LNCaP clone FGC (cell line): ENCODE data around the gene COPZ1.

Experiments
- DNase-seq: peaks from one replicate; pipeline ENCODE4 v3.0.0-alpha.2; 2011; ENCODE audit warnings: low read depth
- H3K4me3 ChIP-seq: 2 replicates; pipeline ENCODE4 v1.5.1; 2011; ENCODE audit warnings: mild to moderate bottlenecking, low read depth, low read length, control low read depth
- CTCF ChIP-seq: IDR thresholded peaks from 2 replicates; pipeline ENCODE4 v1.5.1; 2012; ENCODE audit warnings: mild to moderate bottlenecking; ENCODE audit not compliant: control insufficient read depth, insufficient read depth; ENCODE audit errors: extremely low read depth

COPZ1 gene

GRCh38 chr12:54368709-54369596 is 44.0 kb downstream of the COPZ1 start:
- H3K4me3 ChIP-seq, result no peak overlapping the region

DNA sequence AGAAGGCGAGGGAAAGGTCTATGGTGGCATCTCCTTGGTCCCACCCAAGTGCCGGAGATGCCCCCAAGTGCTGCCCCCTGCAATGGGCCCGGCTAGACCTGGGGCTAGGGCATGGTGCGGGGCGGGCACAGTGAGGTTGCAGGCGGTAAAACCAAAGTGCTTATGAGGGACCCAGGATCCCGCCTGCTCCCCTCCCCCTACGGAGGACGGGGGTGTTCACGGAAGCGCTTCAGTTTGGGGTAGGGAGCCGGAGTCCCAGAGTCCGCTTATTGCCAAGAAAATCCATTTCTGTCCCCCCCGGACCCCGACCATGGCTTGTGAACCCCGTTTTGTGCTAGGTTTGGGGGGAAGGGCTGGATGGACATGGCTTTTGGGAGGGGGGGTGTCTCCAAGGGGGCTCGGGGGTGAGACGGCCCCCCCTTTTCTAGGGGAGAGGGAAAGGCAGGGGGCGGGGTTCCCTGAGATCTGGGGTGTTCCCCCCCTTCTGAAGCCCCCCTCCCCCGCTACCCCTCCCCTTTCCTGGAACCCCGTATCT is 44.7 kb downstream of the COPZ1 start:
- no peak overlapping the region for H3K4me3 ChIP-seq
- TF ChIP-seq CTCF, result no peak
- no peak for DNase-seq

More at GRCh38 chr12:54368709-54369596, 44.0 kb downstream of the COPZ1 start:
- no peak for DNase-seq
- peak; percentile 90 for TF ChIP-seq CTCF

DNA sequence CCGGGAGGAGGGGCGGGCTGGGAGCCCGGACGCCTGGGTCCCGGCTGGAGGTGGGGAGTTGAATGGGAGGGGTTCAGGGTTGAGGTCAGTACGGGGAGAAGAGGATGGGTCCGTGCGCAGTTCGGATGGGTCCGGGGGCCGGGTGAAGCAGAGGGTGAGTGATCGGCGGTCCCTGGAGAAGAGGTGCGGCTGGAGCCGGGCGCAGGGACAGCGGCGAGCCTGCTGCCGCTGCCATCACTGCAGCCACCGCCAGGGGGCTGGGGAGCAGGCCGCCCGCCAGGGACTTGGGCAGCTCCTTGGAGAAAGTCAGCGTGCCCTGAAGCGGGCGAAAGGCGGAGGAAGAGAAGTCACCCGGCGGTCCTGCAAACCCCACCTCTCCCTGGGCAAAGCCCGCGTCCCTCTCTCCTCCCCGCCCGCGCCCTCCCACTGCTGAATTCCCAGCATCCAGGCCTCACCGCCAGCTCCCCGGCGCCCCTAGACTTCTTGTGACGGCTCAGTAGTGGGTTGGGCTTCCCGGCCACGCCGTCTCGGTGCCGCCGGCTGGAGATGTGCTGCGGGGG is 45.3 kb downstream of the COPZ1 start:
- no peak overlapping the region for H3K4me3 ChIP-seq
- TF ChIP-seq CTCF, result peak; percentile 96
- no peak for DNase-seq

- no peak overlapping the region for H3K4me3 ChIP-seq
- no peak for DNase-seq
- no peak for TF ChIP-seq CTCF
Measured at GRCh38 chr12:54371328-54372112, 46.6 kb downstream of the COPZ1 start.

DNA sequence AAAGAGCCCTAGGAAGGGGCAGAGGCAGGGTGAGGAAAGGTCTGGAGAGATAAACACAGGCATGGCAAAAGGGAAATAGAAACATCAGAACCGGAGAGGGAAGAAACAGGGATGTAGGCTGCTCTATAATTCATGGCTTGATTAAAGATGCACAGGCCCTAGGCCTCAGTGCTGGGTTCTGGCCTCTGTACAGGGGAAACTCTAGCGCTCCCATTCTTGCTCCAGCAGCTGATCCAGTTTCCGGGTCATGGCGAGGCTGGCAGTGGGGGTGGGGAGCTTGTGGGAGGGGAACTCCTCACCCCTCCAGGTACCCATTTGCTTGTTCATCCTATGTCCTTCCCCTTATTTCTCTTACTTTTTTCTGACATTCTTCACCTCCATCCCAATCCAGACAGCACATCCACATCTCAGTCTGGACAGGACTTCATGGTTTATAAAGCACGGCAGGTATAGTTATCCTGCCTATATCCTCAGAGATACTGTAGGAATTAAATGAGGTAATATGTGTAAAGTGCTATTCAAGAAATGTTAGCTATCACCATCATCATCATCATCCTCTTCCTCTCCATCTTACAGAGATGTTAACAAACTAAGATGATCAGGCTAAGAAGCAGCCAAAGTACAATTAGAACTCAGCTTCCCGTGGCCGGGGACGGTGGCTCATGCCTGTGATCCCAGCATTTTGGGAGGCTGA is 47.3 kb downstream of the COPZ1 start:
- H3K4me3 ChIP-seq, result no peak overlapping the region
- no peak for TF ChIP-seq CTCF
- DNase-seq, result no peak

GRCh38 chr12:54373649-54374561 is 49.0 kb downstream of the COPZ1 start:
- no peak for DNase-seq
- no peak for TF ChIP-seq CTCF
- no peak overlapping the region for H3K4me3 ChIP-seq
